Ascending aorta (tissue), 2 donors: Measurements from ENCODE around the gene RAB3A. TPM values are rescaled to one million over a fixed set of nuclear protein-coding genes. Genes with fewer than 3 reads are reported as not detected.
A peak's percentile ranks its signal among the peaks of the same experiment; 100 is the strongest.

Experiments
- DNase-seq, 2 donors: peaks; one replicate each; pipeline ENCODE4 v3.0.0-alpha.2; 2019; ENCODE audit warnings: low spot score in 2 of 2
- H3K27ac ChIP-seq, 2 donors: fragments of 200-600 bp; sonication (generic); one replicate each; pipeline ENCODE4 v1.5.1; 2016 to 2017; ENCODE audit warnings: mild to moderate bottlenecking in 1 of 2
- H3K27me3 ChIP-seq: fragments of 200-600 bp; sonication (generic); one replicate; pipeline ENCODE4 v1.5.1; 2017
- H3K36me3 ChIP-seq, 2 donors: fragments of 200-600 bp; sonication (generic); one replicate each; pipeline ENCODE4 v1.5.1; 2016
- H3K4me1 ChIP-seq, 2 donors: fragments of 200-600 bp; sonication (generic); one replicate each; pipeline ENCODE4 v1.5.1; 2016 to 2017; ENCODE audit warnings: mild to moderate bottlenecking in 1 of 2
- H3K4me3 ChIP-seq, 2 donors: fragments of 200-600 bp; sonication (generic); one replicate each; pipeline ENCODE4 v1.5.1; 2016 to 2017; ENCODE audit warnings: mild to moderate bottlenecking in 1 of 2
- H3K9me3 ChIP-seq, 2 donors: fragments of 200-600 bp; sonication (generic); one replicate each; pipeline ENCODE4 v1.5.1; 2016
- intact Hi-C: fragments of 100-400 bp; cut with DNase I; formaldehyde crosslinking; loops from one replicate; pipeline ENCODE4 v1.15.1; 2023
- total RNA-seq: library from RNA; depleted of rRNA; stranded (reverse); fragments of >200 nt; gene quantifications from one replicate; pipeline ENCODE4 v1.1.0, GENCODE V29; 2016
- TF ChIP-seq, protein P1 (sequence below), 3 experiments: fragments of 200-600 bp in 2 of 3; fragments of 450-650 bp in 1 of 3; sonication (generic) in 2 of 3; IDR thresholded peaks; one replicate each; pipeline ENCODE4 v1.5.1; 2016 to 2019; ENCODE audit warnings: antibody characterized with exemption in 3 of 3, mild to moderate bottlenecking in 1 of 3, moderate library complexity in 1 of 3

Gene RAB3A
- total RNA-seq, 1 donor from 2014 or later: 12.3 TPM

GRCh38 chr19:18202778-18203407, 949 bp downstream of the RAB3A start:
- TF ChIP-seq, protein P1, sequence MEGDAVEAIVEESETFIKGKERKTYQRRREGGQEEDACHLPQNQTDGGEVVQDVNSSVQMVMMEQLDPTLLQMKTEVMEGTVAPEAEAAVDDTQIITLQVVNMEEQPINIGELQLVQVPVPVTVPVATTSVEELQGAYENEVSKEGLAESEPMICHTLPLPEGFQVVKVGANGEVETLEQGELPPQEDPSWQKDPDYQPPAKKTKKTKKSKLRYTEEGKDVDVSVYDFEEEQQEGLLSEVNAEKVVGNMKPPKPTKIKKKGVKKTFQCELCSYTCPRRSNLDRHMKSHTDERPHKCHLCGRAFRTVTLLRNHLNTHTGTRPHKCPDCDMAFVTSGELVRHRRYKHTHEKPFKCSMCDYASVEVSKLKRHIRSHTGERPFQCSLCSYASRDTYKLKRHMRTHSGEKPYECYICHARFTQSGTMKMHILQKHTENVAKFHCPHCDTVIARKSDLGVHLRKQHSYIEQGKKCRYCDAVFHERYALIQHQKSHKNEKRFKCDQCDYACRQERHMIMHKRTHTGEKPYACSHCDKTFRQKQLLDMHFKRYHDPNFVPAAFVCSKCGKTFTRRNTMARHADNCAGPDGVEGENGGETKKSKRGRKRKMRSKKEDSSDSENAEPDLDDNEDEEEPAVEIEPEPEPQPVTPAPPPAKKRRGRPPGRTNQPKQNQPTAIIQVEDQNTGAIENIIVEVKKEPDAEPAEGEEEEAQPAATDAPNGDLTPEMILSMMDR (IDR thresholded peaks at IDR 0.05): peak in 1 of 3 experiments; percentile 23
- intact Hi-C loops: loop anchor here (5.0 kb wide), 1 partner anchor 214 kb away; the partner anchor contains the start of gene SSBP4
- no peaks in the 10 kb centered on the region for H3K9me3 ChIP-seq
- no peak overlapping the region for H3K27ac ChIP-seq
- peak overlapping the region; percentile 82 for H3K4me3 ChIP-seq
- H3K4me1 ChIP-seq: peaks cover 7 to 20% of the 10 kb centered on the region in 2 donors
- no peak for DNase-seq
- peaks cover 8 to 12% of the 10 kb centered on the region in 2 donors for H3K36me3 ChIP-seq
- no peaks in the 10 kb centered on the region for H3K27me3 ChIP-seq

GRCh38 chr19:18202397-18202777, 1.5 kb downstream of the RAB3A start:
- no peak overlapping the region for H3K4me3 ChIP-seq
- intact Hi-C loops: loop anchor here (5.0 kb wide), 1 partner anchor 215 kb away; the partner anchor contains the start of gene SSBP4
- H3K36me3 ChIP-seq: peaks cover 8 to 12% of the 10 kb centered on the region in 2 donors
- no peaks in the 10 kb centered on the region for H3K27me3 ChIP-seq
- H3K27ac ChIP-seq: no peak overlapping the region
- peaks cover 7 to 20% of the 10 kb centered on the region in 2 donors for H3K4me1 ChIP-seq
- TF ChIP-seq, protein P1 (IDR thresholded peaks at IDR 0.05): no peak
- no peaks in the 10 kb centered on the region for H3K9me3 ChIP-seq
- no peak for DNase-seq

GRCh38 chr19:18198374-18198773, 5.5 kb downstream of the RAB3A start:
- Histone ChIP-seq H3K9me3 (no peaks in the 10 kb centered on the region), H3K36me3 (peaks cover 8 to 24% of the 10 kb centered on the region in 2 donors), H3K27ac (no peak overlapping the region), H3K4me1 (peaks cover 14 to 18% of the 10 kb centered on the region in 2 donors), H3K27me3 (no peaks in the 10 kb centered on the region), H3K4me3 (no peak overlapping the region)
- DNase-seq: no peak
- TF ChIP-seq, protein P1 (IDR thresholded peaks at IDR 0.05): no peak
- intact Hi-C loops: no loop called here

- H3K27ac ChIP-seq: no peak overlapping the region
- H3K4me1 ChIP-seq: peaks cover 10 to 14% of the 10 kb centered on the region in 2 donors
- no peak overlapping the region for H3K4me3 ChIP-seq
- intact Hi-C loops: no loop called here
- DNase-seq: no peak
- peaks cover 8 to 24% of the 10 kb centered on the region in 2 donors for H3K36me3 ChIP-seq
- H3K27me3 ChIP-seq: no peaks in the 10 kb centered on the region
- TF ChIP-seq, protein P1 (IDR thresholded peaks at IDR 0.05): no peak
- H3K9me3 ChIP-seq: no peaks in the 10 kb centered on the region
Observed at GRCh38 chr19:18197941-18198340, 5.9 kb downstream of the RAB3A start.

DNA sequence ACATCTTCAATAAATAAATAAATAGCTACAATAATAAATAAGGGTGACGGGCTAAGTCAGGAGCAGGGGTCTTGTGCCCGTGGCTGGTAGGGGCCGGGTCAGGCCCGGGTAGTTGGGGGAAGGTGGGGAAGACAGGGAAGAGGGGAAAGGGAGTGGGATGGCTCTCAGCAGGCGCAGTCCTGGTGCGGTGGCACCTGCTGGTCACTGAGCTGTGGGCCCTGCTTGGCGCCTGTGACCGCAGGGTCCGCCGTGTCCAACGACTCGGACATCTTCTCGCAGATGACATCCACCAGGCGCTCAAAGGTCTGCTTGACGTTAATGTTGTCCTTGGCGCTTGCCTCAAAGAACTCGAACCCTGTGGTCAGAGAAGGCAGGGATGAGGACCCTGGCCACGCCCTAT, 6.5 kb downstream of the RAB3A start:
- DNase-seq: no peak
- peaks cover 8 to 24% of the 10 kb centered on the region in 2 donors for H3K36me3 ChIP-seq
- intact Hi-C loops: no loop called here
- no peaks in the 10 kb centered on the region for H3K27me3 ChIP-seq
- no peak overlapping the region for H3K27ac ChIP-seq
- H3K9me3 ChIP-seq: no peaks in the 10 kb centered on the region
- TF ChIP-seq, protein P1 (IDR thresholded peaks at IDR 0.05): no peak
- peaks cover 8 to 11% of the 10 kb centered on the region in 2 donors for H3K4me1 ChIP-seq
- H3K4me3 ChIP-seq: no peak overlapping the region
